Activated CD8-positive, alpha-beta memory T cell treated with anti-CD3 and anti-CD28 coated beads, Interleukin-2, amount 50 U/mL, for 24 hours (primary cell): ENCODE results near the gene NEK2.
"Not testable (repeated sequence)": the region's sequence is repeated elsewhere in the genome, so short reads cannot be mapped to it uniquely, and the experiment has no call there.

Source experiments
- DNase-seq: peaks from one replicate; pipeline ENCODE4 v3.0.0-alpha.2; 2020; ENCODE audit errors: extremely low read depth

NEK2 gene

GRCh38 chr1:211650904-211651303, 24.5 kb downstream of the NEK2 start:
- DNase-seq = no peak

DNA sequence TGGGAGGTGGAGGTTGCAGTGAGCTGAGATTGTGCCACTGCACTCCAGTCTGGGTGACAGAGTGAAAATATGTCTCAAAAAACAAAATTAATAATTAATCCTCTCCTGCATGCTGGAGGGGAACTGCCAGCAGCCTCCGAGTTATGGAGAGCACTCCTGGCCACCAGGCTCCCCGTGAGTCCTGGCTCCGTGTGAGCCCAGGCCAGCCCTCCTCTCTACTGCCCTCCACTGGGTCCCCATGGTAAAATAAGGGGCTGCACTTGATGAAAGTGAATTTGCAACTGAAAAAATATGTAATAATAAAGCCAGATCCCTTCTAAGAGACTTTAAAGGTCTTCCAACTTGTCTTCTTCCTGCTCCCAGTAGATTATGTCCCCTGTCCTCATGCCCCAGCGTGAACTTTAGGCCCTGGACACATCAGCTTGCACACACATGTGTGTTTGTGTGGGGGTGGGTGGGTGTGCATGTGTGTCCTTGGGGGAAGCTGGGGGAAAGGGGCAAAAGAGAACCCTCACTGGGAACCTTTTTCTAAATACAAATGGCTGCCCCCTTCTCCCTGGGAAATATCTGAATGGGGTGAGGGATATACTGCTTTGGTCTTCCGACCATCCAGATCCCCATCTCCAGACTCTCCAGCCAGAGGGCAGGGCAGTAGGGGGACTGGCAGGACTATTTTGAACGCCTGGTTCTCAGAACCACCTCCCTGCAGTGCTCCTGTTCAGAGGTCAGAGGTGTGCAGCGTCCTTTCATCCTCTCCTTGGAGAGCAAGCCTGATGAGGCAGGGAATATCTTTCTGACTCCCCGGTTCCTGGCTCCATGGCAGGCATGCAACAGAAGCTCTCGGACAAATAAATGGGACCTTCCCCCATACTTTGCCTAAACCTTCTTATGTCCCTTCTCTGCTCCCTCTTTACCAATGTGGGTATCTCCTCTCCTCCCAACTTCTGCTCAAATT, 26.2 kb downstream of the NEK2 start:
- DNase-seq = no peak

- no peak for DNase-seq
Observed at GRCh38 chr1:211648336-211648735, 27.1 kb downstream of the NEK2 start.

GRCh38 chr1:211647711-211648121, 27.7 kb downstream of the NEK2 start:
- DNase-seq = no peak

- DNase-seq = no peak
Observed at GRCh38 chr1:211646566-211646965, 28.9 kb downstream of the NEK2 start.

DNA sequence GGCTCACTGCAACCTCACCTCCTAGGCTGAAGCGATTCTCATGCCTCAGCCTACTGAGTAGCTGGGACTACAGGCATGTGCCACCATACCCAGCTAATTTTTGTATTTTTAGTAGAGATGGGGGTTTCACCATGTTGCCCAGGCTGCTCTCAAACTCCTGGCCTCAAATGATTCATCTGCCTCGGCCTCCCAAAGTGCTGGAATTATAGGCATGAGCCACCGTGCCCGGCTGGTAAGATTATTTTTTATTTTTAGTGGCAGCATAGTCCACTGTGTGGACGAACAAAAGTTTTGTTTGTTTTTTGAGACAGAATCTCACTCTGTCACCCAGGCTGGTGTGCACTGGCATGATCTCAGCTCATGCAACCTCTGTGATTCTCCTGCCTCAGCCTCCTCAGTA, 29.8 kb downstream of the NEK2 start:
- not testable (repeated sequence) for DNase-seq

DNA sequence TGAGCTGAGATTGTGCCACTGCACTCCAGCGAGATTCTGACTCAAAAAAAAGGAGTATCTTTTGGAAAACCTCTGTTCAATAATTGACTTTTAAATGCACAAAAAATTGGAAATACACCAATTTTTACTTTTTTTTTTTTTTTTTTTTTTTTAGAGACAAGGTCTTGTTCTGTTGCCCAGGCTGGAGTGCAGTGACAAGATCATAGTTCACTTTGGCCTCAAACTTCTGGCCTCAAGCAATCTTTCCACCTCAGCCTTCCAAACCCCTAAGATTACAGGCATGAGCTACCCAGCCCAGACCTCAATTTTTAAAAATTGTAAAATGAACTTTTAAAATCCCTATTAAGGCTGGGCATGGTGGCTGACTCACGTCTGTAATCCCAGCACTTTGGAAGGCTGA, 30.8 kb downstream of the NEK2 start:
- no peak for DNase-seq

GRCh38 chr1:211643324-211644212, 31.9 kb downstream of the NEK2 start:
- no peak for DNase-seq

DNA sequence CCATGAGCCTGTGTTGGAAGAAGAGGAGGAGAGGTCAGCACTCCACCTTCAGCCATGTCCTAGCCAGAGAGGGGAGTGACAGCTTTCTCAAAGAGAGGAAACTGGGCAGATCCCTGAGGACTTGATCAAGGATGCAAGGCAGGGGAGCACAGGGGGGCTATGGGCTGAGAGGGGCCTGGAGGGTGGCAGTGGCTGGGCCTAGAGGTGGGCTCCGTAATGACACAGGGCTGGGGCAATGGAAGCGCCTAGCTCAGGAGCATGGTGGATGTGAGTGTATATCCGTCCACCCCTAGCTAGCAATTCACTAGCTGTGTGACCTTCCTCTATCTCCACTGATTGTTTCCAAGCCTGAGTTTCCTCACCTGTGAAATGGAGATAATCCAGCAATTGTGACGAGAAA, 32.6 kb downstream of the NEK2 start:
- DNase-seq = no peak

DNA sequence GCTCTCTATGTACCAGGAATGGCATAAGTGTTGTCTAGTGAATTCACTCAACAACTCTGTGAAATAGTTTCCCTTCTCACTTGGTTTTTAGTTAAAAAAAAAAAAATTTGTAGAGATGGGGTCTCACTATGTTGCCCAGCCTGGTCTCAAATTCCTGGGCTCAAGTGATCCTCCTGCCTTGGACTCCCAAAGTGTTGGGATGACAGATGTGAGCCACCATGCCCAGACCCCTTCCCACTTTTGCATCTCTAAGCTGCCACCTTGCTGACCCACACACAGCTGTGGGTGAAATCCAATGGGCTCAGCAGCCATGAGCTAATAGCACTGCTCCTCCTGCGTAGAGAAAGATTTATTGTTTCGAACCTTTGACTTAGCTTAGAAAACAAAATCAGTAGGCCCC, 33.5 kb downstream of the NEK2 start:
- DNase-seq = no peak

DNA sequence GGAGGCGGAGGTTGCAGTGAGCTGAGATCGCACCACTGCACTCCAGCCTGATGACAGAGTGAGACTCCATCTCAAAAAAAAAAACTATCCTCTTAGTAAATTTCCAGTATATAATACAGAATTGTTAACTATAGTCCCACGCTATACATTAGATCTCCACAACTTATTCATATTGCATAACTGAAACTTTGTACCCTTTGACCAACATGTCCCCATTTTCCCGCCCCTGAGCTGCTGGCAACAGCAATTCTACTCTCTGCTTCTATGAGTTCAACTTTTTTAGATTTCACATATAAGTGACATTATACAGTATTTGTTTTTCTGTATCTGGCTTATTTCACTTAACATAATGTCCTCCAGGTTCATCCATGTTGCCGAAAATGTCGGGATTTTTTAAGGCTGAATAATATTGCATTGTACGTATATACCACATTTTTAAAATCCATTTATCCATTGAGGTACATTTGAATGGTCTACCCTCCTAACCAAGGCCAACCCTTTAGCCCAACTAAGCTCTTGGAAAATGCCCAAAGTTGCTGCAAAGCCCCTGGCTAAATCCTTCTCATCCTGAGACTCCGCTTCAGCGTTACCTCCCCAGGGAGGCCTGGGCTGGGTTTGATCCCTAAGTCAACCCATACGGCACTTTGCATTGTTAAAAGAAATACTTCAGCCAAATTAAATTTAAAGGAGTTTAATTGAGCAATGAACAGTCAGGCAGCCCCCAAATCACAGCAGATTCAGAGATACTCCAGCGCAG, 34.2 kb downstream of the NEK2 start:
- no peak for DNase-seq

DNA sequence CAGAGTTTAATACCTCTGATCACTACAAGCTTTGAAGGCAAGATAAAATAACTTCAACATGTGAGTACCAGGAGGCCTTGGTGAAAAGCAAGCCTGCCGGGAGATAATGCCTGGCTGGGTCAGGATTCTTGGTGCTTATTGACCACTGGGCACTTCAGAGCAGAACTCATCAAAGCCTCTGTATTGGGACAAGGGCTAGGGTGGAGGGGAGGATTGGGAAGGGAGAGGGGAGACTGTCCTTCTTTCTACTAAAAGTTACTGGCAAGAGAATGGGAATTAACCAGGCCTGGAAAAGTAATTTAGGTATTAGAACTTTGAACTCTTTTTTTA, 35.2 kb downstream of the NEK2 start:
- no peak for DNase-seq

DNA sequence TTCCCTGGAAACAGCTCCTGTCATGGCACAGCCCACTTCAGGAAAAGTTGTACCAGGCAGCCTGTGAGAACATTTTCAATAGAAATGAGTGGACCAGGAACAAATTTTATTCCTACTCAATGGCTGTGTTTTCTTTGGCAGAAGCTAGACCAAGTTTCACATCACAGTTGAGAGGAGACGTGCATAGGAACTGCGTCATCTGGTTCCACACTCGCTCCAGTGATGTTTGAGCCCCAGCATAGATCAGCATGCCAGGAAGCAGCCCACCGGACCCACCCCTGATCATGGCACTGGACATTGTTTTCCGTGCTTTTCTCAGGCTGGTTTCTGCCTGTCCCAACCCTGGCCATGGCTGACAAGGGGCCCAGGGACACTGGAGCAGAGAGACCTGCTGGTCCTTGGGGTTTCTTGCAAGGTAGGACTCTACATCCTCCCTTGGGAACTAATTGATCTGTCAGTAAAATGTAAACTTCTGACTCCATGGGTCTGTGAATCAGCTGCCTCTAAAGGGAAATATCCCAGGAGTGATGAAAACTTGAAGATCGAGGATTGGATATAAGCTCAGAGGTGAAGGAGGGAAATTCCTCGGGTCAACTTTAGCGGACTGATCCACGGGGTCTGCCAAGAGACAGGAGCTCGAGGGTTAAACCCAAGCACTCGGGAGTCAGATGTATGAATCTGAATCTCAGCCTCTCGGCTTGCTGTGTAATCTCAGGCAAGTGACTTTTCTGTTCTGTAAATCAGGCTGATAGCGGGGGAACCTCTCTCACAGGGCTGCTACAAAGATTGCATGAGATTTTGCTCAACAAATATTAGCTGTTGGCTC, 35.7 kb downstream of the NEK2 start:
- DNase-seq = no peak

- no peak for DNase-seq
Observed at GRCh38 chr1:211638689-211639101, 36.7 kb downstream of the NEK2 start.

DNA sequence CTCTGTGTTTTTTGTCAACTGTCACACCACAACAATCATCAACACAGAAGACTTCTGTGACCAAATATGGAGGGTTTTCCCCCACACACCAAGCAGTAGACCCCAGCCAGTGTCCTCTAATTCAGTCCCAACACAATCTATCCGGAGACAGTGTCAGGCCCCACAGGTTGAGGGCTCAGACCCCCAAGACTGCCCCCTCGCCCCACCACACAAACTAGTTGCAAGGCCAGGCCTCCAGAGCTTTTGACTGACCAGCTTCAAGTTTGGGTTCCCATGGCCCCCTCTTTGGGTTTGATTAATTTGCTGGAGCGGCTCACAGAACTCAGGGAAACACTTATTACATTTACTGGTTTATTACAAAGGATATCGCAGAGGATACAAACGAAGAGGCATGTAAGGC, 37.2 kb downstream of the NEK2 start:
- DNase-seq = no peak

DNA sequence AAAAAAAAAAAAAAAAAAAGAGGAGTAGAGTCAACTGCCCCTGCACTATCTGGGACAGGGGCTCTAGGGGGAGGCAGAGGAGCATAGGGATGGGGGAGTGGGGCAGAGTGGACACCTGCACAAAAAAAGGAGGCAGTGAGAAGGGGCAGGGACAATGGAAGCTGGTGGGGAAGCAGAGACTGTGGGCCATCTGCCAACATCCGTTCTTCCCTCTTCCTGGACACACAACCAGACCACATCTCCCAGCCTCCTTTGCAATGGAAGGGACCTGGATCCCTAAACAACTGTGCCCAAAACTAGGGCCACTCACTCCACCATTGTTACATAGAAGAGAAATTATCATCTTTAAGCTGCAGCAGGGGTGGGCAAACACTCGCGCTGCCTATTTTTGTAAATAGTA, 38.4 kb downstream of the NEK2 start:
- no peak for DNase-seq

GRCh38 chr1:211636575-211637029, 38.8 kb downstream of the NEK2 start:
- DNase-seq = not testable (repeated sequence)

- no peak for DNase-seq
Observed at GRCh38 chr1:211635597-211636205, 39.7 kb downstream of the NEK2 start.

GRCh38 chr1:211634931-211635330, 40.5 kb downstream of the NEK2 start:
- no peak for DNase-seq

GRCh38 chr1:211634461-211634860, 41.0 kb downstream of the NEK2 start:
- DNase-seq = no peak

GRCh38 chr1:211633524-211633846, 41.9 kb downstream of the NEK2 start:
- no peak for DNase-seq
